Right lung (tissue), 10 donors: Measurements from ENCODE around the gene OR3A2. TPM values are rescaled to one million over a fixed set of nuclear protein-coding genes. Genes with fewer than 3 reads are reported as not detected.
"Not testable (repeated sequence)": the region's sequence is repeated elsewhere in the genome, so short reads cannot be mapped to it uniquely, and the experiment has no call there.

Experiments
- DNase-seq, 2 donors: peaks; one replicate each; pipeline ENCODE4 v3.0.0-alpha.2; 2013
- long read RNA-seq, 8 donors: transcript quantifications; one replicate each; lab custom pipeline, GENCODE V29; 2026
- polyA plus RNA-seq, 5 donors: library from polyadenylated mRNA; unstranded; fragments of 120-200 nt; gene quantifications; one replicate each; pipeline versions ENCODE4 v1.2.1 to v1.2.3, GENCODE V29; 2013; ENCODE audit warnings: inconsistent platforms in 1 of 5, low replicate concordance in 1 of 5; ENCODE audit not compliant: insufficient read length in 5 of 5, insufficient read depth in 1 of 5

The OR3A2 gene
- polyA plus RNA-seq: under 1 TPM in 4 of 5 donors, not detected in 1; 0.16 to 0.85 (median 0.35) TPM
- long read RNA-seq, donor 1: 0 reads
- long read RNA-seq, donor 2: 0 reads
- long read RNA-seq, donor 3: 0 reads
- long read RNA-seq, donor 4: 0 reads
- long read RNA-seq, donor 5: 0 reads
- long read RNA-seq, donor 6: 0 reads
- long read RNA-seq, donor 7: 0 reads
- long read RNA-seq, donor 8: 0 reads

GRCh38 chr17:3385869-3386816 is at the start of gene OR3A2:
OR3A2 (minus strand) TSS chr17:3386308.
- DNase-seq: no peak

GRCh38 chr17:3433741-3434140 is 47.6 kb upstream of the OR3A2 start, which contains the start of gene OR1E2:
OR1E2 (minus strand) TSS chr17:3433841; CDS start chr17:3433841, 0 bp downstream.
- DNase-seq: no peak

- DNase-seq: not testable (repeated sequence)
Measured at GRCh38 chr17:3433215-3433614, 47.1 kb upstream of the OR3A2 start.

- no peak for DNase-seq
Measured at GRCh38 chr17:3418222-3418621, 32.1 kb upstream of the OR3A2 start.

GRCh38 chr17:3415610-3416009 is 29.5 kb upstream of the OR3A2 start:
- DNase-seq: no peak

GRCh38 chr17:3412216-3412615 is 26.1 kb upstream of the OR3A2 start:
- not testable (repeated sequence) for DNase-seq

- no peak for DNase-seq
Measured at GRCh38 chr17:3411070-3411469, 25.0 kb upstream of the OR3A2 start, which contains the start of gene OR3A3. OR3A3 (plus strand) TSS chr17:3411370.

GRCh38 chr17:3403856-3404255 is 17.7 kb upstream of the OR3A2 start:
- not testable (repeated sequence) for DNase-seq

GRCh38 chr17:3401786-3402185 is 15.7 kb upstream of the OR3A2 start:
- DNase-seq: no peak

- peak; percentile 8 to 22 for DNase-seq
Measured at GRCh38 chr17:3400055-3400454, 13.9 kb upstream of the OR3A2 start.

GRCh38 chr17:3398310-3398709 is 12.2 kb upstream of the OR3A2 start, which contains the start of gene OR1E1:
OR1E1 (minus strand) TSS chr17:3398410; CDS start chr17:3398410, 0 bp downstream.
- no peak for DNase-seq

GRCh38 chr17:3397801-3398200 is 11.7 kb upstream of the OR3A2 start:
- DNase-seq: not testable (repeated sequence)

- no peak for DNase-seq
Measured at GRCh38 chr17:3389791-3390190, 3.7 kb upstream of the OR3A2 start.

GRCh38 chr17:3381957-3382356 is 4.2 kb downstream of the OR3A2 start:
- no peak for DNase-seq

- DNase-seq: no peak
Measured at GRCh38 chr17:3378321-3378720, 7.8 kb downstream of the OR3A2 start.

- DNase-seq: not testable (repeated sequence)
Measured at GRCh38 chr17:3371167-3371566, 14.9 kb downstream of the OR3A2 start.

- not testable (repeated sequence) for DNase-seq
Measured at GRCh38 chr17:3342782-3343181, 43.3 kb downstream of the OR3A2 start.

GRCh38 chr17:3335876-3336275 is 50.2 kb downstream of the OR3A2 start:
- DNase-seq: no peak

- DNase-seq: no peak
Measured at GRCh38 chr17:3318336-3318735, 67.8 kb downstream of the OR3A2 start.

- DNase-seq: no peak
Measured at GRCh38 chr17:3316836-3317235, 69.3 kb downstream of the OR3A2 start.

GRCh38 chr17:3308603-3309002 is 77.5 kb downstream of the OR3A2 start:
- DNase-seq: no peak

GRCh38 chr17:3298260-3298659 is 87.8 kb downstream of the OR3A2 start, which contains the start of gene OR3A1:
OR3A1 (minus strand) TSS chr17:3298360; CDS start chr17:3292582, 5,778 bp downstream.
- DNase-seq: no peak

- DNase-seq: no peak
Measured at GRCh38 chr17:3295632-3296031, 90.5 kb downstream of the OR3A2 start.
